Right ventricle myocardium superior (tissue), 1 donor: ENCODE data around the gene CSE1L. TPM values are rescaled to one million over a fixed set of nuclear protein-coding genes. Genes with fewer than 3 reads are reported as not detected.
"Not testable (repeated sequence)": the region's sequence is repeated elsewhere in the genome, so short reads cannot be mapped to it uniquely, and the experiment has no call there.

ENCODE experiments used
- ATAC-seq: fragments of 200-7000 bp; cut with Tn5 transposase; one replicate; pipeline ENCODE4 v1.9.1; 2020; ENCODE audit warnings: mild to moderate bottlenecking; ENCODE audit not compliant: poor library complexity
- DNase-seq: peaks from one replicate; pipeline ENCODE4 v3.0.0-alpha.2; 2020
- intact Hi-C: fragments of 100-400 bp; cut with DNase I; formaldehyde crosslinking; loops from one replicate; pipeline ENCODE4 v1.11.2; 2022
- total RNA-seq: library from RNA; stranded (reverse); fragmentation: NEBNext Ultra II Directional; extraction: Animal tissue kit (Norgen Biotek cat#: 25700); gene quantifications from one replicate; pipeline ENCODE4 v1.2.1, GENCODE V29; 2021
- donor health status: DM: no; HTN: yes; CAD: no; lungs with severe emphysema.

Gene CSE1L
- total RNA-seq, 1 donor from 2014 or later = 36.7 TPM

DNA sequence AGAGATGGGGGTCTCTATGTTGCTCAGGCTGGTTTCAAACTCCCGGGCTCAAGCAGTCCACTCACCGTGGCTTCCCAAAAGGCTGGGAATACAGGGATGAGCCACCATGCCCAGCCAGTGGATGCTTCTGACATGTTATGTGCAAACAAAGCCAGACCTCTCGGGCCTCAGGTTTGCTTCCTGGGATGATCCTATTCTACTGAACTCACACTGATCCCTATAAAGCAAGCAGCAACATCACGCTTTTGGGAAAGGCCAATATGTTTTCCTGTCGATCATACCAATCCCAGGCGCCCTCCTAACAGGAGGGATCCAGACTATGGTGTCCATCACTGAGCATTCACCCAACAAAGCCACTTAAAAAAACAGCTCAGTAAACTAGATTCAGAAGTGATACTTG, 60.2 kb downstream of the CSE1L start:
- intact Hi-C loops = no loop called here
- ATAC-seq (no peak), DNase-seq (no peak)

DNA sequence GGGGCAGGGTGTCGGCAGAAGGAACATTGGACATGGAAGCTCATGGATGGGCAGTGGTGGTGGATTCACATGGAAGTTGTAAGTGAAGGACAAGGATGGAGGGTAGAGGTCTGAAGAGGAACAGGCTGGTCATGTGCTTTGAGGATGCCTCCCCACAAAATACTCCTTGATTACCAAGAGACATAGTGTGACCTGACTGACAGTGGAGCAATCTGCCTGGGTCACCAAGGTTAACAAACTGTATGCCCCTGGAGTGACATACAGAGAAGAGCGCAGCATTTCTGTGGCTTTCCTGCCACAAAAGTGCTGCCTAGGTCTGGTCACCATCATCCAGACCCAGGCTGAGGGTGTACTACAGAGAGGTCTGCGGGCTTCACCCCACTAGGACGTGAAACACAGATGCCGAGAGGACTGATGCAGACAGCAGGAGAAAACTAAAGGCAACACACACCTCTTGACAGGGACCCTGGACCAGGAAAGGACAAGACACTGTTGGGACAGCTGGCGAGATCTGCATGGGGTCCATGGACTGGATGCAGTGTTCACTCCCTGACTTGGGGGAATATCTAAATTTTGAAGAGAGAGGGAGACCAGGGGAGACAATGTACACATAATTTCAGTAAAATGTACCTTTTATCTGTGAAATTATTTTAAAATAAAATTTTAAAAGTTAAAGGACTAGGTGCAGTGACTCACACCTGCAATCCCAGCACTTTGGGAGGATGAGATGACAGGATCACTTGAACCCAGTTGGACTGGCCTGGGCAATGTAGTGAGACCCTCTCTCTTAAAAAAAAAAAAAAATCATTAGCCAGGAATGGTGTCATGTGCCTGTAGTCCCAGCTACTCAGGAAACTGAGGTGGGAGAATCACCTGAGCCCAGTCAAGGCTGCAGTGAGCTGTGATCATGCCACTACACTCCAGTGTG, 64.9 kb downstream of the CSE1L start:
- intact Hi-C loops = no loop called here
- DNase-seq (no peak), ATAC-seq (no peak)

DNA sequence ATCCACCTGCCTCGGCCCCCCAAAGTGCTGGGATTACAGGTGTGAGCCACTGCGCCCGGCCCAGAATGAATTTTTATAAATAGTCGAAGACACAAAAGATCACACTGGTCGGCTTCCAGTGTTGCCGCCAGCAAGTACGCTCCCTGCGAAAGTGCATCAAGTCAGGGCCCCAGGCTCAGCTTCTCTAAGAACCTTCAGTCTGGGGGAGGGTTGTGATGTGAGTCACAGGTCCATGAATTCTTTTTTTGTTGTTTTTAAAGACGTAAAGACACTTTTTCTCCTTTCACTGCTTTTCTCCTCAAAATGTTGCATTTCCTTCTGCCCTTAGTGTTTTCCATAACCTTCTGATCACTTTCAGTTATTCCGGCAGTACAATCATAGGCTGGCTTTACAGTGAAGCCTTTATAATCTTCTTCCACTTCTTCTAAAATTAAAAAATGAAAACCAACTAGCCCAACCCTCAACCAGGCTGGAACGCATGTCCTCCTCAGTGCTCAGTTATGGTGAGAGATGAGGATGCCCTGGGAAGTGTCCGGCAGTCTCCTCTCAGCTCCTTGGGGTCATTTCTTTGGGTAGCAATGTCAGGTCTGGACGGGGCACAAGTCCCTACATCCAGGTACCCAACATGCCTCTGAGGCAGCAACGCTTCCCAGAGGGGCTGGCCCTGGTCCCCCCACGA, 66.6 kb downstream of the CSE1L start:
- DNase-seq (no peak), ATAC-seq (no peak)
- intact Hi-C loops = no loop called here

DNA sequence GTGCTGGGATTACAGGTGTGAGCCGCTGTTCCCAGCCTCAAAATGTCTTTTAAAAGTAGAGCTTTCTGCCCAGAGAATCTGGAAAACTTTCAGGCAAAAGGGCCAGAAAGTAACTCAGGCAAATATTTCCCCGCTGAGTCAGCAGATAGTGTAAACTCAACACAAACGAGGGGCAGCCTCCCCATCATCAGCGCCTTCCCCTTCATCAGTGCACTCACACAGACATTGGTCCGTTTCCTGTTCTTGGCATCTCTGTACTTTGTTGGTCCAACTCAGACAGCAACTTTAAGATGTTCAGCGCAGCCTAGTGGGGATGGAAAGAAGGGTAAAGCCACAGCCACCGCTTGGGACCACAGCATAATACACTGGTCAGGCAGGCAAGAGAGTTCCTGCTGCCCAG, 69.5 kb downstream of the CSE1L start:
- ATAC-seq = no peak
- intact Hi-C loops = no loop called here
- DNase-seq = no peak

DNA sequence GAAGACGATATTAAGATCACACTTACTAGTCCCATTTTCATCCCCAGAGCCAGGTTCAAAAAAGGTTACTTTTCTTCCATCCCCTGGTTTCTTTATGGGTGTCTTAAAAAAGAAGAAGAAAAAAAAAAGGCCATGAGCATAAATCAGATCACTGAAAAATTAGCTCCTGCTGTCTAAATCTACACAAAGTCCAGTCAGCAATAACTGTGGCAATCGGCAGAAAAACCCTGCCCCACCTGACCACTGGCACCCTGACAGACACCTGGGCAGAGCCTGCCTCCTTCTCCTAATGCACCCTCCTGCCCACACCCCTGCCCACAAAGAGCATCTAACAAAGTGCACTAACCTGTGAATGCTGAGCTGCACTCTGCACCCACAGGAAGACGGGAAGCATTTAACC, 72.2 kb downstream of the CSE1L start:
- DNase-seq (no peak), ATAC-seq (no peak)
- intact Hi-C loops = no loop called here

DNA sequence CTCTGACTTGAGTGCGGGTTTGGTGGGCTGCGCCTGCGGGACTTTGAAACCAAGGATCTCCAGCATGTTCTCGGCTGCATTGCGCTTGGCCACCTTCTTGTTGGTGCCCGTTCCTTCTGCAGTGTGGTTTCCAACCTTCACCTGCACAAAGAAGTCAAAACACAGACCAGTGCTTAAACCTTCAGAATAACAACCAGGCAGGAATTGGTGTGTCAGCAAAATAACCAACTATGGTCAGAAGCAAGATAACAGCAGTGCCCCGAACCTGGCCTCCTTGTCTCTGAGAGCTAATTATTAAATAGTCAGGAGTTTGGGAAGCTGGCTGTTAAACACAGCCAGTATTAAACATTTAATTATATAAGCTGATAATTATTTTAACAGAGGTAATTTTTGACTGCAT, 73.9 kb downstream of the CSE1L start:
- no peak for DNase-seq
- intact Hi-C loops = no loop called here

DNA sequence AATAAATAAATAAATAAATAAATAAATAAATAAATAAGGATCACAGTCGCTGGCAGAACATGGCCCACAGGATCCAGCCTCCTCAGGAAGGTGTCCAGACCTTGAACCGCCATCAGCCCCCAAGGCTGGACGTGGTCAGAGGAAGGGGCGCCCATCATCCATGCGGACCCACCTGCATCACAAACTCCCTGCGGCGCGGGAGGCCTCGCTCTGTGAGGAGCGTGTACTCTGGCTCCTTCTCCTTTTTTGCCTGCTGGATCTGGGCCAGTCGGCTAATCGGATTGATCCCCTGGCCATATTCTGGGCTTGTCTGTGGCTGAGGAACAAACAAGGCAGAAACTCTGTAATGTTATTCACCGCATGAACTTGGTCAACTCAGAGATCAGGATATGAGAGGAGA, 76.8 kb downstream of the CSE1L start:
- no peak for ATAC-seq
- intact Hi-C loops = no loop called here
- DNase-seq = no peak

More for the DNA sequence above, 73.9 kb downstream of the CSE1L start:
- ATAC-seq = no peak

DNA sequence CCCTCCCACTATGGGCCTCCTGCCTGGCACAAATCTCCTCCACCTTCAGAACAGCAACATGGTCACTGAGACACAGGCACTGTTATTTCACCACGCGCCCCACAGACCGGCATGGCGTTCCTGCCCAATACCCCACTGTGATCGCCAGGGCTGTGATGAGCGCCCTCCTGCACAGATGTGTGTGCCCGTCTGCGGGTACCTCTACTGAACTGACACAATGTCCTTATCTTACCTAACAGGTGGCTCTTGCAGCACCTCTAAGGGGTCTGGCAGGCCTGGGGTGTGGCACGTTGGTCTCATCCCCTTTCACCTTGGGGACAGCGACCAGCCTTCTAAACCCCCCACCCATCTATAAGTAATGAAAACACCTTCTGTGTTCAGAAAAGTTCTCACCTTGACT, 77.9 kb downstream of the CSE1L start:
- DNase-seq (no peak), ATAC-seq (no peak)
- intact Hi-C loops = no loop called here

DNA sequence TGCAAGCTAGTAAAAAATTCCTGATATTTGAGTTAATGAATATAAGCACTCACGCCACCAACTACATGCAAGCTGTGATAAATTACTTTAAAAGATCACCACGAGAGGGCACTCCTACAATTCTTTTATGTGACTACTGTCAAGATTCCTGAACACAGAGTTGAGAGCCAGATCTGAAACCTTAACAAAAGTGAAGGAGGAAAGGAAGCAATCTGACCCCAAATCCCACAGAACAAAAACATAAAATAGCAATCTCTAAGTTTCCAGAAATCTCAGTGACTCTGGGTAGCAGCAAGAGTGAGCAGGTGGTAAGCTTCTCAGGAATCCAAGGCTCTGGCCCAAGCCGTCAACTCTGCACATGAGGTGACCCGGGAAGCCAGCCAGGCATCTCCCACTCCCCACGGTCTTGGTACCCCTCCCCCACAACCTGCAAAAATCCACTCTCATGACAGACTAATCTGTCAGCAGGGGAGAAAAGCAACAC, 86.9 kb downstream of the CSE1L start:
- intact Hi-C loops = loop anchor here (2.0 kb wide), 1 partner anchor 84 kb away; no protein-coding TSS in a partner anchor
- ATAC-seq (peak; percentile 86), DNase-seq (no peak)

DNA sequence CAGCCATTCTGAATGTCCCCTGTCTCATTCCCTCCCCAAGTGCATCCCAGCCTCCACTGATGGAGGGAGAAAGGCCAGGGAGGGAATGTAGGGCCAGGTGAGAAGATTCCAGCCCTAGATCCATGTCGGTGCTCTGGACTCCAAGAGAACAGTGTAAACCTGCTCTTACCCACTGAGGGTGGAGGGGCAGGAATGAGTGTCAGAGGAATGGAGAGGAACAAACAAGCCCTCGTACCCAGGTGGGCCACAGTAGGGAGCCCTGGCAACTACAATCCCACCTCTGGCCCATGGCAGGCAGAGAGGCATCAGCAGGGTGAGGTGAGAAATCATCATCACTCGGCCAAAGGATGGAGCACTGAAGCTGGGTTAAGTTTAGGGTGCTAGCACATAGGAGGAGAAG, 87.5 kb downstream of the CSE1L start:
- DNase-seq (no peak), ATAC-seq (no peak)
- intact Hi-C loops = loop anchor here (2.0 kb wide), 1 partner anchor 83 kb away; no protein-coding TSS in a partner anchor

DNA sequence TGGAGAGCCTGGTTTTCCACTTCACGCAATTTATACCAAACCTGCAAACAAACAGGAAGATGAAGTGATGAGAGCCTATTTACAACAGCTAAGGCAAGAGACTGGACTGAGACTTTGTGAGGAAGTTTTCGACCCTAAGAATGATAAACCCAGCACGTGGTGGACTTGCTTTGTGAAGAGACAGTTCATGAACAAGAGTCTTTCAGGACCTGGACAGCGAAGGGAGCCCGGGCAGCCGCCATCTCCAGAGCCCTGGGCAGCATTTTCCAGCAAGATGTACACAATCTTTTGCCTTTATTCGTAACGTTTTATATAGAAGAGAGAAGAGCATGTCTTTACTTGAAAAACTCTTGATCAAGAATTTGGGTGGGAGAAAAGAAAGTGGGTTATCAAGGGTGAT, 88.7 kb downstream of the CSE1L start:
- intact Hi-C loops, ATAC-seq, DNase-seq: not testable (repeated sequence)

DNA sequence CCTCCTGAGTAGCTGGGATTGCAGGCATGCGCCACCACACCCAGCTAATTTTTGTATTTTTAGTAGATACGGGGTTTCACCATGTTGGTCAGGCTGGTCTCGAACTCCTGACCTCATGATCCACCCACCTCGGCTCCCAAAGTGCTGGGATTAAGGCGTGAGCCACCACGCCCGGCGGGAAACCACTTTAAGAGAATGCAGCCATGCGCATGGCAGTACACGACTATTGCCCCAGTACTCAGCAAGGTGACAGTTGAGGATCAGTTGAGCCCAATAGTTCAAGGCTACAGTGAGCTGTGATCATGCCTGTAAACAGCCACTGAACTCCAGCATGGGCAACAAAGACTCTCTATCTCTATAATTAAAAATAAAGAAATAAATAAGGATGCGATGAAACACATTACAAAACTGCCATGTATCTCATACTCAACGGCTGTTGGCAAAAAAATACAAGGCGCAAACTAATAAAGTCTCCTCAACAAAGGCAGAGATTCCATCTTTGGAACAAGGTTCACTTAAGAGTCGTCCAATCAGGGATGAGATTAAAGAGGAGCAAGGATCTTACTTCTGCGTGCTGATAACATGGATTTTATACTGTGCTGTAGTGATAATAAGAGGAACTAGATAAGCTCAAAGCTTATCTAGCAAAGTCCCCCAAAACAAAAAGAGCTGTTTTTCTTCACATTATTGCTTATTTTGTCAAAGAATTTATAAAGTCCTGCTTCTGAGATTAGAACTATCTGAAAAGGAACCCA, 90.9 kb downstream of the CSE1L start:
- intact Hi-C loops = no loop called here
- no peak for ATAC-seq

DNA sequence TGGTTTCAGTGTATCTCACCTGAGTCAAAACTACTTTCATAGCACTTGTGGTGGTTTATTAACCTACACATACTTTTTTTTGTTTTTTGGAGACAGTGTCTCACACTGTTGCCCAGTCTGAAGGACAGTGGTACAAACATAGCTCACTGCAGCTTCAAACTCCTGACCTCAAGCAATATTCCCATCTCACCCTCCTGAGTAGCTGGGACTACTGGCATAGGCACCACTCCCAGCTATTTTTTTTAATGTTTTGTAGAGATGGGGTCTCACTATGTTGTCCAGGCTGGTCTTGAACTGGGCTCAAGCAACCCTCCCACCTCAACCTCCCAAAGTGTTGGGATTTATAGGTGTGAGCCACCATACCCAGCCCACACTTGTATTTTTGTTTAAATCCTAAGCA, 92.3 kb downstream of the CSE1L start:
- intact Hi-C loops = no loop called here
- ATAC-seq (no peak), DNase-seq (no peak)

More for the DNA sequence above, 90.9 kb downstream of the CSE1L start:
- DNase-seq = no peak

DNA sequence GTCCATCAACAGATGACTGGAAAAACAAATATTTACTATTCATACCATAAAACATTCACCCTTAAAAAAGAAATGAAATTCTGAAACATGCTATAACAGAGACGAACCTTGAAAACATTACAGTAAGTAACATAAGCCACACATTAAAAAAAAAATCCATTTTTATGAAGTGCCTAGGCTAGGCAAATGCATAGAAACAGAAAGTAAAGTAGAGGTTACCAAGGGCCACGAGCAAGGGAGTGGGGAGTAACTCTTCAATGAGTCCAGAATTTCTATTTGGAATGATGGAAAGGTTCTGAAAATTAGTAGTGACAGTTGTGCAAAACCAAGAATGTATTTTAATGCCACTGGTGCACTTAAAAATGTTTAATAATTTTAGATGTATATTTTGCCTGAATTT, 94.3 kb downstream of the CSE1L start:
- ATAC-seq = no peak
- no peak for DNase-seq
- intact Hi-C loops = no loop called here

DNA sequence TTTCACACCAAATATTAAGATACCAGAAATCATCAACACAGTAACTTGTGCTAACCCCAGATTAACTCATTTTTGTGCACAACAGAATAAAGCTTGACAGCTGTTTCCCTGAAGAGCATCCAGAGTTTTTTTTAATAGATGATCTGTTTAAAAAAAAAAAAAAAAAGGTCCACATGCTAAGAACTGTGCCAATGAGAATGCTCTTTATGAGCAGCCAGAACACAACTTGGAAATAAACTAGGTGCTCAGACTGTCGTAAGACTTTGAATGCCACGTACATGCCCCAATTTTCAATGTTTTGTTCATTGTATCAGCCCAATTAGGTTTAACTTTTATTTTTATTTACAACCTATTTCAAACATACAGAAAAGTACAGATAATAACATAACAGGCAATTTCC, 94.7 kb downstream of the CSE1L start:
- no peak for DNase-seq
- no peak for ATAC-seq
- intact Hi-C loops = no loop called here
